HepG2 (cell line): ENCODE measurements around the gene GMEB2. TPM values are rescaled to one million over a fixed set of nuclear protein-coding genes. Genes with fewer than 3 reads are reported as not detected.

Experiments
- ATAC-seq: fragments of 200-7000 bp; cut with Tn5 transposase; 3 replicates; pipeline ENCODE4 v1.9.1; 2020; ENCODE audit warnings: mild to moderate bottlenecking, moderate library complexity
- BruUV-seq: library from RNA; stranded (reverse); fragments of 400-500 nt; replicated peaks from 2 replicates; lab custom pipeline; 2021; lab: Mats Ljungman, UMichigan
- CTCF ChIA-PET: fragments of 300-600 bp; formaldehyde crosslinking; extraction: SDS; loops from one replicate; lab custom pipeline; 2021; ENCODE audit warnings: low total read pairs, inconsistent platforms, low intra/inter-chr PET ratio; lab: Yijun Ruan, JAX
- POLR2A ChIA-PET: fragments of 350-600 bp; sonication (Branson Sonifier 250); formaldehyde crosslinking; loops from one replicate; lab custom pipeline; 2020; ENCODE audit warnings: antibody characterized with exemption, inconsistent platforms; lab: Yijun Ruan, JAX
- DNase-seq: peaks from one replicate; pipeline ENCODE4 v3.0.0-alpha.2; 2015; ENCODE audit warnings: low spot score
- FAIRE-seq: peaks from 3 replicates; lab custom pipeline; 2011; peaks lifted over from hg19 to GRCh38; lab: Jason Lieb, UNC
- H2AFZ ChIP-seq: one replicate; pipeline ENCODE4 v1.6.1; 2011; ENCODE audit warnings: low read length, inconsistent platforms
- H3K27ac ChIP-seq: fragments of 300-600 bp; 3 replicates; pipeline ENCODE4 v1.8.0; 2011; ENCODE audit warnings: mixed run types, mild to moderate bottlenecking, mixed read lengths, low read length, inconsistent platforms; ENCODE audit not compliant: insufficient read depth; ENCODE audit errors: extremely low read length
- H3K27me3 ChIP-seq, 2 experiments: fragments of 200-600 bp in 1 of 2; 2 replicates in 1 of 2; 3 replicates in 1 of 2; pipeline versions ENCODE4 v1.6.0 to v1.8.0; 2011; ENCODE audit warnings: low read length in 2 of 2, mild to moderate bottlenecking in 2 of 2, moderate library complexity in 2 of 2, inconsistent platforms in 1 of 2; ENCODE audit not compliant: insufficient read depth in 2 of 2, control insufficient read depth in 1 of 2
- H3K36me3 ChIP-seq, 2 experiments: fragments of 200-600 bp in 1 of 2; replicated peaks in 1 of 2; 2 replicates in 1 of 2; 3 replicates in 1 of 2; pipeline versions ENCODE4 v1.5.1 to v1.8.0; 2011; ENCODE audit warnings: low read length in 2 of 2, inconsistent platforms in 1 of 2; ENCODE audit not compliant: insufficient read depth in 2 of 2, control insufficient read depth in 1 of 2
- H3K4me1 ChIP-seq: 2 replicates; pipeline ENCODE4 v1.5.1; 2012; ENCODE audit warnings: low read length, inconsistent platforms; ENCODE audit not compliant: insufficient read depth
- H3K4me2 ChIP-seq: 2 replicates; pipeline ENCODE4 v1.6.0; 2011; ENCODE audit warnings: low read depth, low read length, inconsistent platforms
- H3K4me3 ChIP-seq, 3 experiments: fragments of 200-600 bp in 1 of 3; sonication (generic), shearing (Covaris generic) in 1 of 3; replicated peaks in 1 of 3; 2 replicates each; pipeline ENCODE4 v1.5.1; 2011 to 2016; ENCODE audit warnings: low read length in 3 of 3, inconsistent platforms in 2 of 3, low read depth in 2 of 3, mild to moderate bottlenecking in 2 of 3, control low read depth in 1 of 3, mixed read lengths in 1 of 3; ENCODE audit not compliant: insufficient read depth in 1 of 3
- H3K79me2 ChIP-seq: one replicate; pipeline ENCODE4 v1.6.1; 2011; ENCODE audit warnings: low read length, inconsistent platforms; ENCODE audit not compliant: insufficient read depth
- H3K9ac ChIP-seq: 2 replicates; pipeline ENCODE4 v1.6.0; 2011; ENCODE audit warnings: mild to moderate bottlenecking, low read depth, low read length, inconsistent platforms; ENCODE audit not compliant: insufficient read depth
- H3K9me3 ChIP-seq: 2 replicates; pipeline ENCODE4 v1.5.1; 2012; ENCODE audit warnings: mild to moderate bottlenecking, low read length
- H4K20me1 ChIP-seq: 2 replicates; pipeline ENCODE4 v1.6.0; 2011; ENCODE audit warnings: inconsistent platforms, mild to moderate bottlenecking, low read length, moderate library complexity; ENCODE audit not compliant: insufficient read depth
- AGO2 ChIP-seq: fragments of 200-400 bp; formaldehyde crosslinking; optimal IDR thresholded peaks from 2 replicates; pipeline ENCODE3; 2017; ENCODE audit warnings: mild to moderate bottlenecking, low read depth, low read length, moderate library complexity
- BHLHE40 ChIP-seq: IDR thresholded peaks from 2 replicates; pipeline ENCODE4 v1.6.1; 2011; ENCODE audit warnings: low read length, improper control_type of control experiment
- DNMT1 ChIP-seq: sonication (generic); formaldehyde crosslinking; IDR thresholded peaks from 2 replicates; pipeline ENCODE4 v1.5.1; 2020; ENCODE audit warnings: mild to moderate bottlenecking, missing genetic modification reagents
- EEA1 ChIP-seq: sonication (generic); formaldehyde crosslinking; IDR thresholded peaks from 2 replicates; pipeline ENCODE4 v1.5.1; 2020; ENCODE audit warnings: mild to moderate bottlenecking, missing genetic modification reagents, borderline replicate concordance
- HNRNPL ChIP-seq: fragments of 200-400 bp; formaldehyde crosslinking; IDR thresholded peaks from 2 replicates; pipeline ENCODE4 v1.6.1; 2017; ENCODE audit warnings: mild to moderate bottlenecking, low read depth, low read length
- KLF13 ChIP-seq: sonication (generic); formaldehyde crosslinking; IDR thresholded peaks from 2 replicates; pipeline ENCODE4 v1.4.0; 2020; ENCODE audit warnings: mild to moderate bottlenecking, missing genetic modification reagents
- PCBP1 ChIP-seq: fragments of 200-400 bp; formaldehyde crosslinking; IDR thresholded peaks from 2 replicates; pipeline ENCODE4 v1.6.1; 2017; ENCODE audit warnings: mild to moderate bottlenecking, low read depth, low read length, borderline replicate concordance
- POLR2A ChIP-seq, 2 experiments: IDR thresholded peaks; 2 replicates each; pipeline ENCODE4 v1.6.1; 2011; ENCODE audit warnings: low read depth in 2 of 2, low read length in 2 of 2, mild to moderate bottlenecking in 1 of 2, moderate library complexity in 1 of 2; ENCODE audit not compliant: insufficient read depth in 1 of 2
- SRY ChIP-seq: sonication (generic); formaldehyde crosslinking; IDR thresholded peaks from 2 replicates; pipeline ENCODE4 v1.8.0; 2022; ENCODE audit warnings: mild to moderate bottlenecking, missing genetic modification reagents
- WIZ ChIP-seq: sonication (generic); formaldehyde crosslinking; IDR thresholded peaks from 2 replicates; pipeline ENCODE4 v1.5.1; 2020; ENCODE audit warnings: mild to moderate bottlenecking, missing genetic modification reagents
- ZNF138 ChIP-seq: sonication (generic); formaldehyde crosslinking; IDR thresholded peaks from 2 replicates; pipeline ENCODE4 v1.5.0; 2020; ENCODE audit warnings: mild to moderate bottlenecking, low read depth, missing genetic modification reagents
- ZNF430 ChIP-seq: sonication (generic); formaldehyde crosslinking; IDR thresholded peaks from 2 replicates; pipeline ENCODE4 v1.9.0; 2021; ENCODE audit warnings: mild to moderate bottlenecking, missing genetic modification reagents
- ZNF451 ChIP-seq: sonication (generic); formaldehyde crosslinking; IDR thresholded peaks from 2 replicates; pipeline ENCODE4 v1.5.0; 2020; ENCODE audit warnings: mild to moderate bottlenecking, missing genetic modification reagents
- ZNF564 ChIP-seq: sonication (generic); formaldehyde crosslinking; IDR thresholded peaks from 2 replicates; pipeline ENCODE4 v1.8.1; 2023; ENCODE audit warnings: mild to moderate bottlenecking, missing genetic modification reagents
- WGBS: methylation state at CpG from one replicate; pipeline ENCODE4 v1.1.6; 2017; ENCODE audit warnings: low lambda C conversion rate; 5-methylcytosine and 5-hydroxymethylcytosine counted together
- in situ Hi-C: cut with HindIII; loops from 2 replicates; pipeline ENCODE4 v1.10.0; 2017; ENCODE audit warnings: low pct_unique_long_range_greater_than_20kb; ENCODE audit not compliant: extremely low pct_ligation_motif_present
- intact Hi-C: fragments of 100-400 bp; cut with micrococcal nuclease; formaldehyde crosslinking; loops from one replicate; pipeline ENCODE4 v1.10.0; 2022; ENCODE audit not compliant: unreplicated experiment
- polyA plus RNA-seq, 8 experiments: library from polyadenylated mRNA; depleted of rRNA in 3 of 8; stranded (reverse) in 7 of 8; unstranded in 1 of 8; fragments of >200 nt; fragmentation: Illumina TruSeq in 4 of 8; extraction: Trizol in 4 of 8; gene quantifications; 2 replicates each; pipeline versions ENCODE4 v1.2.1 to v1.2.3, GENCODE V29; 2011 to 2016; ENCODE audit warnings: low read depth in 4 of 8, missing spikeins in 1 of 8, mixed read lengths in 1 of 8; ENCODE audit not compliant: insufficient read depth in 1 of 8
- total RNA-seq, 5 experiments: library from RNA; depleted of rRNA; stranded (reverse); fragments of >200 nt; fragmentation: Illumina TruSeq; extraction: Trizol; gene quantifications; 2 replicates each; pipeline ENCODE4 v1.2.3, GENCODE V29; 2016; ENCODE audit warnings: low read depth in 1 of 5
- TF ChIP-seq, protein P1 (sequence below): sonication (generic); IDR thresholded peaks from 2 replicates; pipeline ENCODE4 v1.6.1; 2016; ENCODE audit warnings: low read depth, borderline replicate concordance
- TF ChIP-seq, protein P2 (sequence below): sonication (generic); formaldehyde crosslinking; IDR thresholded peaks from 2 replicates; pipeline ENCODE4 v1.5.1; 2020; ENCODE audit warnings: mild to moderate bottlenecking, missing genetic modification reagents, moderate library complexity
- TF ChIP-seq, protein P3 (sequence below): sonication (generic); formaldehyde crosslinking; conservative IDR thresholded peaks from 2 replicates; pipeline ENCODE4 v1.4.0; 2020; ENCODE audit warnings: missing genetic modification reagents

GMEB2 gene
- total and polyA plus RNA-seq, 2 of the 13 experiments (the other 11 are each of a cell fraction or from before 2014, with no cell fraction given) = 10.6 to 12.4 TPM

GRCh38 chr20:63642527-63643247 lies 15.8 kb upstream of the GMEB2 start:
- H3K9me3 ChIP-seq = no peaks in the 10 kb centered on the region
- DNase-seq (no peak), ATAC-seq (peak; percentile 1; the same call in 2 of the 3 replicates), FAIRE-seq (no peak)
- intact Hi-C loops (no loop called here), in situ Hi-C loops (no loop called here)
- 51% methylated on average over 28 of the region's 29 CpGs for WGBS
- ChIA-PET CTCF (no interaction called here), POLR2A (interaction anchor here (0.5 to 3.3 kb wide), 17 partner anchors 9 to 426 kb away, joined by 3 to 58 read pairs (median 6); partner anchors contain the start of genes GMEB2, RTEL1, SLC2A4RG and STMN3)
- H2AFZ ChIP-seq = no peak overlapping the region
- no peaks in the 10 kb centered on the region for H3K79me2 ChIP-seq
- H3K9ac ChIP-seq = peak overlapping the region; percentile 68
- BruUV-seq = no TSS peak
- no peaks in the 10 kb centered on the region for H3K27me3 ChIP-seq
- peak overlapping the region; percentile 96 for H3K4me2 ChIP-seq
- no peaks in the 10 kb centered on the region for H4K20me1 ChIP-seq
- H3K27ac ChIP-seq = peak overlapping the region; percentile 56
- peak overlapping the region; percentile 49 to 81 (median 63) for H3K4me3 ChIP-seq
- H3K36me3 ChIP-seq = no peaks in the 10 kb centered on the region; a peak in 1 of 5 replicates
- H3K4me1 ChIP-seq = peaks cover 15% of the 10 kb centered on the region
- TF ChIP-seq DNMT1 (CRISPR knock-in tag) (0 out of 2 replicates have a peak, but pooled peaks have one; percentile 34), BHLHE40 (no peak), POLR2A (IDR thresholded peaks at IDR 0.05; ENCODE audit: insufficient read depth in 1 of 2, low read depth in 2 of 2, low read length in 2 of 2) (0 out of 4 replicates have a peak, but pooled peaks of 1 of the 2 experiments have one; percentile 6), ZNF138 (CRISPR knock-in tag) (no peak), ZNF430 (CRISPR knock-in tag) (no peak), PCBP1 (0 out of 2 replicates have a peak, but pooled peaks have one; percentile 48), WIZ (0 out of 2 replicates have a peak, but pooled peaks have one; percentile 16), AGO2 (peak; percentile 69), ZNF451 (peak; percentile 8; the same call in 1 of the 2 replicates), ZNF564 (CRISPR knock-in tag) (no peak), KLF13 (0 out of 2 replicates have a peak, but pooled peaks have one; percentile 58), EEA1 (CRISPR knock-in tag) (0 out of 2 replicates have a peak, but pooled peaks have one; percentile 22), HNRNPL (0 out of 2 replicates have a peak, but pooled peaks have one; percentile 48), SRY (CRISPR knock-in tag) (0 out of 2 replicates have a peak, but pooled peaks have one; percentile 5)
- TF ChIP-seq, protein P1, sequence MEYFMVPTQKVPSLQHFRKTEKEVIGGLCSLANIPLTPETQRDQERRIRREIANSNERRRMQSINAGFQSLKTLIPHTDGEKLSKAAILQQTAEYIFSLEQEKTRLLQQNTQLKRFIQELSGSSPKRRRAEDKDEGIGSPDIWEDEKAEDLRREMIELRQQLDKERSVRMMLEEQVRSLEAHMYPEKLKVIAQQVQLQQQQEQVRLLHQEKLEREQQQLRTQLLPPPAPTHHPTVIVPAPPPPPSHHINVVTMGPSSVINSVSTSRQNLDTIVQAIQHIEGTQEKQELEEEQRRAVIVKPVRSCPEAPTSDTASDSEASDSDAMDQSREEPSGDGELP = no peak
- TF ChIP-seq, protein P2, sequence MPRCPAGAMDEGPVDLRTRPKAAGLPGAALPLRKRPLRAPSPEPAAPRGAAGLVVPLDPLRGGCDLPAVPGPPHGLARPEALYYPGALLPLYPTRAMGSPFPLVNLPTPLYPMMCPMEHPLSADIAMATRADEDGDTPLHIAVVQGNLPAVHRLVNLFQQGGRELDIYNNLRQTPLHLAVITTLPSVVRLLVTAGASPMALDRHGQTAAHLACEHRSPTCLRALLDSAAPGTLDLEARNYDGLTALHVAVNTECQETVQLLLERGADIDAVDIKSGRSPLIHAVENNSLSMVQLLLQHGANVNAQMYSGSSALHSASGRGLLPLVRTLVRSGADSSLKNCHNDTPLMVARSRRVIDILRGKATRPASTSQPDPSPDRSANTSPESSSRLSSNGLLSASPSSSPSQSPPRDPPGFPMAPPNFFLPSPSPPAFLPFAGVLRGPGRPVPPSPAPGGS (CRISPR knock-in tag) = 0 out of 2 replicates have a peak, but pooled peaks have one; percentile 8
- TF ChIP-seq, protein P3, sequence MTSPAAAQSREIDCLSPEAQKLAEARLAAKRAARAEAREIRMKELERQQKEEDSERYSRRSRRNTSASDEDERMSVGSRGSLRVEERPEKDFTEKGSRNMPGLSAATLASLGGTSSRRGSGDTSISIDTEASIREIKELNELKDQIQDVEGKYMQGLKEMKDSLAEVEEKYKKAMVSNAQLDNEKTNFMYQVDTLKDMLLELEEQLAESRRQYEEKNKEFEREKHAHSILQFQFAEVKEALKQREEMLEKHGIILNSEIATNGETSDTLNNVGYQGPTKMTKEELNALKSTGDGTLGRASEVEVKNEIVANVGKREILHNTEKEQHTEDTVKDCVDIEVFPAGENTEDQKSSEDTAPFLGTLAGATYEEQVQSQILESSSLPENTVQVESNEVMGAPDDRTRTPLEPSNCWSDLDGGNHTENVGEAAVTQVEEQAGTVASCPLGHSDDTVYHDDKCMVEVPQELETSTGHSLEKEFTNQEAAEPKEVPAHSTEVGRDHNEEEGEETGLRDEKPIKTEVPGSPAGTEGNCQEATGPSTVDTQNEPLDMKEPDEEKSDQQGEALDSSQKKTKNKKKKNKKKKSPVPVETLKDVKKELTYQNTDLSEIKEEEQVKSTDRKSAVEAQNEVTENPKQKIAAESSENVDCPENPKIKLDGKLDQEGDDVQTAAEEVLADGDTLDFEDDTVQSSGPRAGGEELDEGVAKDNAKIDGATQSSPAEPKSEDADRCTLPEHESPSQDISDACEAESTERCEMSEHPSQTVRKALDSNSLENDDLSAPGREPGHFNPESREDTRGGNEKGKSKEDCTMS (CRISPR knock-in tag) = no peak
